Lung microvascular endothelial cell (primary cell): Measurements from ENCODE around the gene MRPS31. TPM values are rescaled to one million over a fixed set of nuclear protein-coding genes. Genes with fewer than 3 reads are reported as not detected.
A peak's percentile ranks its signal among the peaks of the same experiment; 100 is the strongest.

Experiments used
- DNase-seq, 2 donors: peaks; one replicate each; pipeline versions ENCODE4 v3.0.0 to v3.0.0-alpha.2; 2010; ENCODE audit warnings: low read depth in 2 of 2
- total RNA-seq: library from RNA; depleted of rRNA; stranded (reverse); fragments of >200 nt; gene quantifications from 2 replicates; pipeline ENCODE4 v1.2.1, GENCODE V29; 2014

MRPS31 gene
- total RNA-seq = 5.2 and 8.1 TPM in 2 replicates

DNA sequence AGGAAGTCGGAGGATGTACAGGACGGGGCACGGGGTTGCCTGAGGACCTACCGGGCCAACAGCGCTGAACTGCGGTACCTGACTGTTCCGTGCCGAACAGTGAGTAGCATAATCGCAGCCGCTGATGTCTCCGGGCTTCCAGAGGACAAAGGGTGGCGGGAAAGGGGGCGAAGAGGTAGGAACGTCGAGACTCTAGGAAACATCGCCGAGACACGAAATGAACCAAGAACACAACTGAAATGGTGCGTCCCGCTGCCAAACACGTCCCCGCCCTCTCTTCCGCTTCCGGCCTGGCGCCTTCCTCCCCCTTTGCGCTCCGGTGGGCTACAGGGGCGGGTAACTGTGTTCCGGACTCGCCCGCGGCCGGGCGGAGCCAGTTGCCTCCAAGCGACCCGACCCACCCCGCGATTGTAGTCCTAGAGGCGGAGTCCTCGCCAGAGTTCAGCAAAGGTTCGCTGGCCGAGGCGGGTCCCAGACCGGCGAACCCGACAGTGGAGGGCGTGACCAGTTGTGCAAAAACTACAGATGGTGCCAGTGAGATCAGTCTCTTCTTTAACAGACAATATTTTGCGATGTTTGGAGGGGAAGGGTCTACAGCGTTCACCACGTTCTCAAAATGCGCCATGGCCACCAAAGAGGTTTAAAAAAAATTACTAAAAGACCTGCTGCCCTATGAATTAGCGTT is at the start of gene MRPS31:
MRPS31 (minus strand) TSS at position 257 of the 685 bp plus-strand sequence; CDS start at position 203, 54 bp downstream.
- peak; percentile 95 to 96 for DNase-seq

DNA sequence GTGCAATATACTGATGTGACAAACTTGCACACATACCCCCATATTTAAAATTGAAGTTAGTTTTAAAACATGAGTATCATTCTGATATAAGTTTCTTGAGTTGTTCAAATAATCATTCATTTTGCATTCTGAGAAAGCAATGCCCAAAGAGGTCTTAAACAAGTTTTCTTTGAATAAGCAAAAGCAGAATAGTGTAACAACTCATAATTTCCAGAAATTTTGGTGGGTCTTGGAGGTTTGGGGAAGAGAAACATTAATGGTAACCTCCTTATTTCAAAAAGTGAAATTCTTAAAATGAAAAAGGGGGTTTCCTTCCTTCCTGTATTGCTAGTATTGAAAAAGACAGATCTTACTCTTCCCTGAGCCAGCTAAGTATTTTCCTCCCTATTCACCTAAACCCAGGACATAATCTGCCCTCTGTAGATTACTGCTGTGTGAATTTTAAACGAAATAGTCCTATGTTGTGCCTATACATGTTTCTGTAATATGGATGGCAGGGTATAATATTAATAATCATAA is 48.9 kb upstream of the MRPS31 start:
- no peak for DNase-seq

DNA sequence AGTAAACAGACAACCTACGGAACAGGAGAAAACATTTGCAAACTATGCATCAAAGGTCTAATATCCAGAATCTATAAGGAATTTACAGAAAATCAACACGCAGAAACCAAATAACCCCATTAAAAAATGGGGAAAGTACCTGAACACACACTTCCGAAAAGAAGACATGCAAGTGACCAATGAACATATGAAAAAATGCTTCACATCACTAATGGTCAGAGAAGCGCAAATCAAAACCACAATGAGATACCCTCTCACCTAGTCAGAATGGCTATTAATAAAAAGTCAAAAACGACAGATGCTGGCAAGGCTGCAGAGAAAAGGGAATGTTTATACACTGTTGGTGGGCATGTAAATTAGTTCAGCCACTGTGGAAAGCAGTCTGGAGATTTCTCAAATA is 47.9 kb upstream of the MRPS31 start:
- no peak for DNase-seq

DNA sequence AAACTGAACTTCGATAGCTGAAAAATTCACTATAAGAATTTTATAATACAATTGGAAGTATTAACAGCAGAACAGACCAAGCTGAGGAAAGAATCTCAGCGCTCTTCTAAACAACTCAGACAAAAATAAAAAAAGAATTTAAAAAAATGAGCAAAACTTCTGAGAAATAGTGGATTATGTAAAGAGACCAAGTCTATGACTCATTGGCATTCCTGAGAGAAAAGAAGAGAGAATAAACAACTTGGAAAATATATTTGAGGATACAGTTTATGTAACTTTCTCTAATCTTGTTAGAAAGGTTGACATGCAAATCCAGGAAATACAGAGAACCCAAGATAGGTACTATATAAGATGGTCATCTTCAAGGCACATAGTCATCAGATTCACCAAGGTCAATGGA is 43.8 kb upstream of the MRPS31 start:
- DNase-seq = no peak

DNA sequence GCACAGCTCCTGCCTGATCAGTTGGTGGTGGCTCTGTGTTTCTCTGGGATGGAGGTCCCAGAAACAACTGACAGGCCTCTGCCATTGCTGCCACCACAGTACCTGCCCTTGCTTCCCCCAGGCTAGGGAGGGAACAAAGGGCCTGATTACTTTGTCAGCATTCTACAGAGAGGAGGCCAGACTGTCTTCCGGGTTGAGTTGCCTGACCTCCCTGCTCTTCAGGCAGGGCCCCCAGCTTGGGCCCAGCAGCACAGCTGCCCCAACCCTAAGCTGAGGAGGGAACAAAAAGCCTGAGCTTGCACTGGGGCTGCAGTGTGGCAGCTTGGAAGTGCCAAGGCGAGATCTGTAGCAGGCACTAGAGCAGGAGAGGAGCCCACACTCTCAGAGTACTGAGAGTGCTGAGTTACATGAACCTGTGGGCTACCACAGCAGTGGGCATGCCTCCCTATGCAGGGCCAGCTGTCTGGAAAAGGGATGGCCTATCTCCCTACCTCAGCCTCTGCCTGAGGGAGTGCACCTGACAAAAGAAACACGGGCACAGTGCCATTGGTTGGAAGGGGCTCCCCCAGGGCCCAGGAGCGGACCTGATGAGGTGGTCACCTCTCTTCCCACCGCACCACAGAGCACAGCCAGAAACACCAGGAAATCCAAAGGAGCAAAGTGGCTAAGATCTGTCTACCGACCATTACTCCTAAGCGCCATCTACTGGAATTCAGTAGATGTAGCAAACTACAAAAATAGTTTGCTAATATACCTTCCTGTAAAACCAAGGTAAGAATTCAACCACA is 42.9 kb upstream of the MRPS31 start:
- DNase-seq = peak; percentile 42 to 49

DNA sequence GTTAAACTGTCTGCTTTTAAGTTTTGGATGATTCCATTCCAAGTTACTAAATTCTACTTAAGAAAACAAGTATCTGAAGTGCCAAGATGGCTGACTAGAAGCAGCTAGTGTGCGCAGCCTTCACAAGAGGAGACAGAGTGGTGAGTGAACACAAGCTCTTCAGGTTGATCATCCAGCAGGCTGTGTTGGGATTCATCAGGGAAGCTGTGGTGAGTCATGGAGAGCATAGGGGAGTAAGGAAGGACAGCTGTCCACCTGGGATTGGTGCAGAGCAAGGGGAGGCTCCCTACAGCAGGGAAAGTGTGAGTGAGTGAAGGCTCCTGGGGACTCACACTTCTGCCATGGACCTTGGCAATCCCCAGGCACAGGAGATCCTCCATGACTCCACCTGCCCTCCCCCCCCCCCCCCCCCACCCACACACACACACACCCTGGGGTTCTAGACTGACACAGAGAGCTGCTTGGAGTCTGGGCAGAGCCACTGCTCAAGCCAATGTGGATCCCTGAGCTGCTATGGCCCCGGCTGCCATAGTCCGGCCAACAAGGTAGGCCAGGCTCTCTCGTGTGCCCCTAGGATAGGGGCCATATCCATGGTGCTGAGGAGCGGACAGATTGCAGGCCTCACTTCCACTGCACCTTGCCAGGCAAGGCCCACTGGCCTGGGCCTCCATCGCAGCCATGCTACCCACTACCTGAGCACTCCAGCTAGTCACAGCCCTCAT is 41.9 kb upstream of the MRPS31 start:
- DNase-seq = peak; percentile 26 to 35

DNA sequence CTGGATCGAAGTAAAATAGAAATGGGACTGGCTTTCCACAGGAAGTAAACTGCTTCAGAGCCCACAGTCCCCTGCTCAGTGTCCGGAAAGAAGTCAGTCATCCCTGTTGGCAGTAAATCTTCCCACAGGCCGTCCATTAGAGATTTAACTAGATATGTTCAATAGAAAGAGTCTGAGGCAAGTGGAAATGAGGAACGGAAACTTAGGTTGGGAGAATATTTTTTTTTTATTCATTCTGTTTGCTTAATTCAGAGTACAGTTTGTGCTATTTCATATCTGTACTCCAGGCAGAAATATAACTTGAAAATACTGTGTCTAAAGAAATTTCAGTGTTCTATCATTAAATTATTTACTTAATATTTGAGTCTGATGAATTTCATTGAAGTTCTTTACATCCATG is 41.1 kb upstream of the MRPS31 start:
- peak in 1 of 2 donors; percentile 65 for DNase-seq

DNA sequence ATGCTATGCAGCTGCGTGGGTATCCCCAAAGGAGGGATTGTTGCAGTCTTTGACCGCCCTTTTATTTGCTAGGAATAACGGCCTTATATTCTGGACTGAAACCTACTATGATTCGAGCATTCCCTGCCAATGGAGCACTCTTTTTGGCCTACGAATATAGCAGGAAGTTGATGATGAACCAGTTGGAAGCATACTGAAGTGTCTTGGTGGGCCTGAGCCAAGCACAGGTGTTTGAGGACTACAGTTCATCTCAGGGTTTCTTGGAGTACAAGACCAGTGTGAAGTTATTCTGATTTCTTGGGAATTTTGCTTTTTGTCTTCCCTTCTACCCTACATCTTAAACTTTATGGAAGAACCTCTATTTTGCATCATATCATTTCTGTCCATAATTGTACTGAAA is 38.5 kb upstream of the MRPS31 start:
- DNase-seq = no peak

DNA sequence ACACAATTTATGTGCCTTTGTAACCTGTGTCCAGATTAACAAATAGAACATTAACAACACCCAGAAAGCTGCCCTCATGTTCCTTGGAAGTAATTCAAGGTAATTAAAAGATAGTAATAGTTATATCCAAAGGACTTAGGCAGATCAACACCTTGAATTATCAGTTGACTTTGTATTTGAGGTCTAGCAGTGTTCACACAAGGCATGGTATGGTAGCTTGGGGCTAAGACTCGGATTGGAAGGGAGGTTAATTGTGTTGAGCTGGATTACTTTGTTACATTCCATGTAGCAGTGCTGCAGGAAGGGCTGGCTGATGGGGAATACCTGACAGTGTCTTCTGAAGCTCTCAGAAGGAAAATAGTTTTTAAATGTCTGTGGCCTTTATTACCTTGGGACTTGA is 35.3 kb upstream of the MRPS31 start:
- no peak for DNase-seq

DNA sequence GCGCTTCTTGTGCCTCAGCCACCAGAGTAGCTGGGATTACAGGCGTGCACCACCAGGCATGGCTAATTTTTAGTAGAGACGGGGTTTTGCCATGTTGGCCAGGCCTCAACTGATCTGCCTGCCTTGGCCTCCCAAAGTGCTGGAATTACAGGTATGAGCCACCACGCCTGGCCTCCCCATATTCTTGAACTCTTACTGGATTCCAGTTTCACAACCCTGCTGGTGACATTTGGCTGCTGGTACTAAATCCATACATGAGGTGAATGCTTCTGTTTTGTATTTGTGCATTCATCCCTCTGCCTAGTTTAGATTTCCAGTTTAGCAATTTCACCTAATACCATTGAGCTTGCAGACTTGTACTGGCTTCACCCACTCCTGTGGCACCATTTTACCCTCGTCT is 32.3 kb upstream of the MRPS31 start:
- no peak for DNase-seq

DNA sequence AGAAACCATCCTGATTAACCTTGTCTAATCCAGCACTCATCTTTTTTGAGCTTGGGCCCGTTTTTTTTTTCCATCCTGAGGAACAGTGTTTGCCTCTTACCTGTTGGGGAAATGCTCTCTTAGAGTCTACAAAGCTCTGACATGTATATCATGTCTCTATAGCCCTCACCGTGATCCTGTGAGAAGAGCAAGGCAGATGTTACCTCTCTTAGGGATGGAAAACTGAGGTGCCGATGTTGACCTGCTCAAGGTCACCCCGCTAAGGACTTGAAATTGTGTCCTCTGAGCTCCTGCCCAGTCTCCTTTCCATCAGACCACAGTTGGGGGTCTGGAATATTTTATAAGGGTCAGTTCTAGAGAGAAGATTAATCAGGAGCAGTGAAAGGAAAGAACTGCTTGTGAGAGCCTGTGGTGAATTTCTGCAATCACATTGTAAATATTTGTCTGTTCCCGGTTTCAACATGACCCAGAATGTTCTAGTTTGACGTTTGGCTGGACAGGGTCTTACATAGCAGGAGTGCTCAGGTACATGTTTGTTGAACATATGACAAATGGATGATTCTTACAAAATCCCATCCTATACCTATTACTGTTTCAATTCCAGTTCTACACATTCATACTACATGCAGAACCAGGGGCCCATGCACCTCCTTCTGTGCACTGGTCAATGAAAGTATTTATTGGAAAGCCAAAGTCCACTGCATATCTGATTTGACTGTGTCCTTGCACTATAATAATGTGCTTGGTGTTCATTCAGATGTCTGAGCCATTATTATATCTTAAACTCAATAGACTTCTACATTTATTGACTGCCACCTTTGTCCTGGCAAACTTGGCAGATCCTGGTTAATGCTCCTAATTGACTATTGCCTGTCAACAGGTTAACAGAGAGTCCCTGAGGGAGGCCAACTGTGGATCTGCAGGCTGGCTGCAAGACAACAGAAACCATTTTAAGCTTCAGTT is 30.5 kb upstream of the MRPS31 start:
- DNase-seq = no peak

DNA sequence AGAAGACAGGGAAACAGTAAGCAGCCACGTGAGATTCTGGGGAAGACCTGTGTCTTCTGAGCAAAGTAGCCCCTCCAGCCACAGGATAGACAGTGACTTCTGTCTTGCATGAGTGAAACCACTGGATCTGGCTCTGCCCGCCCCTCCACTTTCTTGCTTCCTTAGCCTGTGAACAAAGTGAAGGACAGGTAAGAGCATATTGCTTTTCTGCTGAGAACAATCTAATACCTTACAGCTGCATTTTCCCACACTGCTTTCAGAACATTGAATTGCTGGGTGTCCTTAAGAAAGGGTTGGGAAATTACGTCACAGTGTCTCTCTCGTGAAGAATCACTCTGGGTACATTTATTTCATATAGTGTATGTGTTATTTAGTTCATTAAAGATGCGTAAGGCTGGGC is 29.6 kb upstream of the MRPS31 start:
- DNase-seq = no peak

DNA sequence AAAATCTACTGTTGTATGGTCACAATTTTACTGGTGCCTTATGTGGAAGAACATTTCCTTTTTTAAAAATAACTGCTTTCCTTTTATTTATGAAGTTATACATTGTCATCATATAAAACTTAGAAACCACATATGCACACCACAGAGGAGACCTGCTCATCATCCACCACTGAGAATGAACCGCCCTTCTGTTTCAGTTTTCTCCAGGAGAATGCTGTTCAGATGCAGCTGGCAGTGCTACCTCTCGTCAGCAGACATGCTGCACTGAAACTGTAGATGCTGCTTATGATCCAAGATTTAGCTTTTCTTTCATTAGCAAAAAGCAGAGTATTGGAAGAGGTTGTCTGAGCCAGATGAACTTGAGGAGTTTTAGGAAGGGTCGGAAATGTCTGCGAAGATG is 28.5 kb upstream of the MRPS31 start:
- no peak for DNase-seq

DNA sequence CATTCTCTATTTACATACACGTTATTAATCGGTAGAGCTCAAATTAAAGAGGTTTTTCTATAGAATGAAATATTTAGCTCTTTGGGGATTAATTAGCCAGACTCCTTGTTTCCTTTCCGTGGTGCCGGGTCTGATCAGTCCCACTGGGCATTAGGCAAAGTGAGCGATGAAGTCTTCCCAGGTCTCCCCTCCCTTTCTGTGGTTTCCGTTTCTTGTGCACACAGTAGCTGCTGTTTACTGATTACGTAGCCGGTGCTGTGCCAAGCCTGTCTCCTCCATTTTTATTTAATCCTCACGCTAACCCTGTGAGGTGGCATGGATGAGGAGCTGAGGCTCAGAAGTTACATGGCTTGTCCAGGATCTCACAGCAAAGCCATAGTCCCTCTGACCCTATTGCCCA is 27.4 kb upstream of the MRPS31 start:
- no peak for DNase-seq

DNA sequence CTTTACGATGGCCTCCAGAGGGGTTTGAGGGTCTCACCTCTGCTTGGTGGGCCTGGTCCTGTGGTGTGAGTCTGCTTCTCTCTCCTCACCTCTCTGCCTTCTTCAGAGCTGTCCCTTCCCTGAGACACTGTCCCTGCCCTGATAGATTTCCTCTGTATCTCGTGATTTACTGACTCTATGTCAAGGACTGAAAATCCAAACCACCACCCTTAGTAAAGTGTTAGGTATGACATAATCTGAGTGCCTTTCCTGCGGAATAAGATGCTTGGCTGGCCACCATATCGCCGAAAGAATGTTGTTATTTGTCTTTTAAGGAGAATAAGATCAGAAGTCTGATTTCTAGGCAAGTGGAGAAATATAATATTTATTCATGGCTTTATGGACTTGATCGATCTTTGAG is 25.7 kb upstream of the MRPS31 start:
- no peak for DNase-seq

DNA sequence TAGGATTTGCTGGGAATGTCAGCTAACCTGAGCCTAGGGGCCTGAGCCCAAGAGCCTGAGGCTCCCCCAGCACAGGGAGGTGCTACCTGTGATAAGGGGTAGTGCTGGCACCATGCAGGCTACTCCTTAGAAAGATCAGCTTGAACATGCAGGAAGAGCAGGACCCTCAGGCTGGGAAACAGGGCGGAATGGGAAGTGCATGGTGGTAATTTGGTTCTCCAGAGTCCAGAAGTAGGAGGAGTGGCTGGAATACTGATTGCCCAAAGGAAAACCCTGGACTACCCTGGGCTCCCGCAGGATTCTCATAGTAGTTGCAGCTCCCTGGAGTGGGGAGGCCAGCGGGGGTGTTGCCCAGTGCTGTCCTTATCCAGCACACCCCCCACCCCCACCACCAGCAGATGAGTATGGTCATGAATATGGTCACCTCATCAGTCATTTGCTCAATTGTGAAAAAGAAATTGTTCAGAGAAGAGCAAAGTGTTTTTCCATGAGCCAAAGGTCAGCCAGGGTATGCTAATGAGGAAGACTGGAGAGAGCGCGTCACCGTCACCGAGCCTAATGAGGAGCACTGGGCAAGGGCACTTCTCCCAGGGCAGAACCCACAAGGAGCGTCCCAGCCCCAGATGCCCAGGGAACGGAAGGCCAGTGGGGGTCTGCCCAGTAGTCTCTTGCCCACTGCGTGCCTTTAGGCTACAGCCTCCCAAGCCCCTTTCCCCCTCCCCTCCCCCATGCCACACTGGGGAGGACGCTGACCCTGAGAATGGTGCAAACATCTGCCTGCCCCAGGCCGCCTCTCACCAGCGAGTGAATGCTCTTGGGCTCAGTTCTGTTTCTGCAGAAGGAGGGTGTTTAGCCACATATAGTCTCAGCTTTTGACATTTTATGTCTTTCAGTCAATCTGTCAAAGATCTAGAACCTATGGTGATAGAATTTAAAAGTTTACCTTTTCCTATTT is 23.7 kb upstream of the MRPS31 start:
- DNase-seq = no peak

DNA sequence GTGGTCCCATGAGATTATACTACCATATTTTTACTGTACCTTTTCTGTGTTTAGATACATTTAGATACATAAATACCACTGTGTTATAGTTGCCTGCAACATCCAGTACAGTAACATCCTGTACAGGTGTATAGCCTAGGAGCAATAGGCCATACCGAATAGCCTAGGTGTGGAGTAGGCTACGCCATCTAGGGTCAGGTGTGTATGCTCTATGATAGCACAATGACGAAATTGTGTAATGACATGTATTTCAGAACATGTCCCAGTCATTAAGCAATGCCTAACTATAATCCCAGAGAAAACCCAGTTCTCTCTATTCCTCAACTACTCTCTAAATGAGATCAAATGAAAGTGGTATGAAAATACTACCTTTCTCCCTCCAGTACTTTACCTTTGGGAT is 22.3 kb upstream of the MRPS31 start:
- DNase-seq = no peak

DNA sequence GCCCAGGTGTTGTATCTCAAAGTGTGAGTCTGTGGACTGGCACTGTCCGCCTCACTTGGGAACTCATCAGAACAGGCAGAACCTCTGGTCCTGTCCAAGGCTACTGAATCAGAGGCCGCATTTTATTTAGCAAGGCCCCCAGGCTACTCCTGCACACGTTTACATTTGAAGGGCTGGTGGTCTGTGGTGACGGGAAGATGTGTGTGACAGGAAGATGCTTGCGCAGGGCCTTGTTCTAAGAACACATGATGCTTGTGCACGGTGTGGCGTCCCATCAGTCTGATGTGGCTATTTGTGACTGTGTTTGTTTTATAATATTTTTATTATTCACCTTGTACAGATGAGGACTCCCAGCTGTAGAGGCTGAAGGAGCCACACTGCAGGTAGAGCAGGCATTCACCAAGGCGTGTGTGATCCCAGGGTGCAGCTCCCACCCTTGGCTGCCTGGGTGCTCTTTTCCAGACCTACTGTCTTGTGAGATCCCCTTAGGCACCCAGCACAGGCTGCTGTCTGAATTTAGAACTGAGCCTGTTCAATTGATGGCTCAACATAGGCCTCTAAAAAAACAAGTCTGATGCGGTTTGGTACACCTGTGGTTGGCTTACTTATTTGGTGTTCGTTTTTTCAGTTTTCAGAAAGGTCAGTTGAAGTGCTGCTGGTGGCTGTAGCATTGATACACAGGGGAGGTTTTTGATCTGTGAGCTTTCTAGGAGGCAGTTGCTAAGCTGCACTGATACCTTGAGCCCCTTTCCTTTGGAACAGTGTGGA is 21.5 kb upstream of the MRPS31 start:
- DNase-seq = no peak

DNA sequence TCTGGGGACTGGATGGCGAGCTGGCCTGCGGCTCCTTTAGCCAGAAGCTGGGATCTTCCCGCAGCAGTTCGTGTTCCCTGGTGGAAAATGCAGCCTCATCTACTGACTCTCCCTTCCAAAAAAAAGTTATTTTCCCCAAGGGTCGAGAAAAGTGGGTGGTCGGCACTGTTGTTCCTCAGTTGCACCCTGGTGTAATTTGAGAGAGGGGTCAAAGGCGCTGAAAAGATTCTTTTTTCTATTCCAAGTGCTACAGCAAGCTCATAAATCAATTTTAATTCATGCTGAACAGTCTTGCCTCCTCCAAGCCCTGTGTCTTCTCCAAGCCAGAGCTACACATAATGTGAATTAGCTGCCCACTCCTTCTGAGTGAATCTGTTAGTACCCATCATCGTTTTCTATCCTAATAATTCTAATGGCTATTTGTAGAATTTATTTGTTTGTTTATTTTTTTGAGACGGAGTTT is 19.2 kb upstream of the MRPS31 start:
- no peak for DNase-seq
